Mesothelial cell of epicardium (in vitro differentiated cells): ENCODE results near the gene PDE10A. TPM values are rescaled to one million over a fixed set of nuclear protein-coding genes. Genes with fewer than 3 reads are reported as not detected.

ENCODE experiments used
- DNase-seq, 2 experiments: peaks; one replicate each; pipeline ENCODE4 v3.0.0; 2021; ENCODE audit warnings: low spot score in 2 of 2; ENCODE audit not compliant: unreplicated experiment in 2 of 2
- H3K27ac Mint-ChIP-seq: 2 replicates; pipeline ENCODE4 v1.8.0; 2021; ENCODE audit warnings: mixed read lengths
- H3K27me3 Mint-ChIP-seq: 2 replicates; pipeline ENCODE4 v1.8.0; 2021; ENCODE audit warnings: low read depth, mixed read lengths
- H3K36me3 Mint-ChIP-seq: 2 replicates; pipeline ENCODE4 v1.8.0; 2021; ENCODE audit warnings: mixed read lengths
- H3K4me1 Mint-ChIP-seq: 2 replicates; pipeline ENCODE4 v1.8.0; 2021; ENCODE audit warnings: mixed read lengths
- H3K4me3 Mint-ChIP-seq: 2 replicates; pipeline ENCODE4 v1.8.0; 2021; ENCODE audit warnings: mild to moderate bottlenecking, moderate library complexity, mixed read lengths
- H3K9me3 Mint-ChIP-seq: 2 replicates; pipeline ENCODE4 v1.8.0; 2021; ENCODE audit warnings: mixed read lengths
- total RNA-seq: library from RNA; stranded (reverse); gene quantifications from 3 replicates; pipeline ENCODE4 v1.2.1, GENCODE V29; 2021
- TF ChIP-seq, protein P1 (sequence below): fragments of 200-600 bp; sonication (generic); IDR thresholded peaks from one replicate; pipeline ENCODE4 v1.5.0; 2021; ENCODE audit warnings: antibody characterized with exemption; ENCODE audit not compliant: unreplicated experiment

PDE10A gene
- total RNA-seq, 1 donor from 2014 or later: 12.8 TPM

DNA sequence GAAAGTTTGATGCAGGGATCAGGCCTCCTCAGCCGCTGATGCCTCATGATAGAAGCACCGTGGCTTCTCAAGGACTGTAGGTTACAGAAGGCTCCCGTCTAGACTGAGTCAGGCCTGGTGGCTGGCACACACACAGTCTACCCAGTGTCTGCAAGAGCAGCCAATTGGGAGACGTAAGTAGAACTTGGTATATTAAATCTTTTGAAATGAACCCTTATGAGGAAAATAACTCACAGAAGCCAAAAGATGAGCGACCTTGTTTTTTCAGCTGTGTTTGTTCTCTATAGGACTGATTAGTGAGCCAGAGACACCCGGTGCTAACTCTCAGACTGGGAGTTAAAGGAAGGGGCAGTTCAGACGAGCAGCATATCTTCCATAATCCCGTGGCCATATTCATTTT lies 5.9 kb upstream of the PDE10A start:
- Mint-ChIP-seq H3K27ac (no peak overlapping the region), H3K27me3 (peaks cover 85% of the 10 kb centered on the region), H3K9me3 (no peaks in the 10 kb centered on the region), H3K4me3 (no peak overlapping the region), H3K36me3 (no peaks in the 10 kb centered on the region), H3K4me1 (peaks cover 10% of the 10 kb centered on the region)
- TF ChIP-seq, protein P1, sequence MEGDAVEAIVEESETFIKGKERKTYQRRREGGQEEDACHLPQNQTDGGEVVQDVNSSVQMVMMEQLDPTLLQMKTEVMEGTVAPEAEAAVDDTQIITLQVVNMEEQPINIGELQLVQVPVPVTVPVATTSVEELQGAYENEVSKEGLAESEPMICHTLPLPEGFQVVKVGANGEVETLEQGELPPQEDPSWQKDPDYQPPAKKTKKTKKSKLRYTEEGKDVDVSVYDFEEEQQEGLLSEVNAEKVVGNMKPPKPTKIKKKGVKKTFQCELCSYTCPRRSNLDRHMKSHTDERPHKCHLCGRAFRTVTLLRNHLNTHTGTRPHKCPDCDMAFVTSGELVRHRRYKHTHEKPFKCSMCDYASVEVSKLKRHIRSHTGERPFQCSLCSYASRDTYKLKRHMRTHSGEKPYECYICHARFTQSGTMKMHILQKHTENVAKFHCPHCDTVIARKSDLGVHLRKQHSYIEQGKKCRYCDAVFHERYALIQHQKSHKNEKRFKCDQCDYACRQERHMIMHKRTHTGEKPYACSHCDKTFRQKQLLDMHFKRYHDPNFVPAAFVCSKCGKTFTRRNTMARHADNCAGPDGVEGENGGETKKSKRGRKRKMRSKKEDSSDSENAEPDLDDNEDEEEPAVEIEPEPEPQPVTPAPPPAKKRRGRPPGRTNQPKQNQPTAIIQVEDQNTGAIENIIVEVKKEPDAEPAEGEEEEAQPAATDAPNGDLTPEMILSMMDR: no peak
- DNase-seq: no peak

DNA sequence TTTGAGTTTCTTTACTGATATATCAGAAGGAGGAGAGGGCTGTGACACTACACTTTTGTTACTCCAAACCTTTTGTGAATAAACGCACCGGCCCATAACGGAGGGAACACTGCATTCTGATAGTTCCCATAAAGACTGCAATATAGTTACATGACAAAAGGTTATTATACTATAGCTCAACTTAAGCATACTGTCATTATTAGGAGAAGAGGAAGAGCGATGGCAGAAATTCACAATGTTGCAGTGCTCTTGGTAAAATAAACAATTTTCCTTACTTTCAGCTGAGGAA lies 2.3 kb upstream of the PDE10A start:
- Mint-ChIP-seq H3K36me3 (no peaks in the 10 kb centered on the region), H3K27ac (no peak overlapping the region), H3K4me3 (no peak overlapping the region), H3K9me3 (no peaks in the 10 kb centered on the region), H3K4me1 (peaks cover 18% of the 10 kb centered on the region), H3K27me3 (peaks cover 75% of the 10 kb centered on the region)
- TF ChIP-seq, protein P1: no peak
- no peak for DNase-seq

DNA sequence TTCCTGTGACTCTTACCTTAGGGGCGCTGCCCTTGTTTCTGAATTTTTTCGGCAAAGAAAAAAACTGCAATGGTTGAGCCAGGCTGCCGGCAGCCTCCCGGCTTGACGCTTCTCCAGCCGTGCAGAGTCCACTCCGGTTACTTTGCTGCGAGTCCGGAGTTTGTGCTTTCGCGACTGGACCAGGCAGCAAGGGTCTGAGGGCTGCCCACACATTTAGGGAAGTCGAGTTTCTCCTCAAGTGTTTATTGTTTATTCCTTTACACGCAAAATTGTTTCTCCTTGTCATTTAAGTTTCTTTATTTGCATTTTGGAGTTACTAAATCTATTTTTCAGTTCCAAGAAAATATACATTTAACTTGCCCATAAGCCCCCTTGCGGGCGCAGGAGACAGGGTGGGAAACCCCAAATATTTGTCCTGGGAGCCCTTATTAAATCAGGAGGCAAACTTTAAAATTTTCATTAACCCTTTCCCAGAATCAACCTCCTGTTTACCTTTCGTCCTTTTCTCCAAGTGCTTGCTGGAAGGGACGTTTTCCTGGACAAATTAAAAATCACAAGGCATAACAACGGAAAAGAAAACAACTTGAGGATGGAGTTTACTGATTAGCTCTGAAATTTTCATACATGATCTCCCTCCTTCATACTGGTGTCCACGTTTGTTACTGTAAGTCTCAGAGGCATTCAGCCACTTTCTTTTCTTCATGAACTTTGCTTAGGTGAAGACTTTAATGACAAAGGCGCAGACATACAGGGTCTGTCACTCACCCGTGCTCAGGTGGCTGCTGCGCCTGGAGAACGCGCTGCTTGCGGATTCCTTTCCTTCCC lies 1.7 kb upstream of the PDE10A start:
- H3K9me3 Mint-ChIP-seq: no peaks in the 10 kb centered on the region
- H3K4me1 Mint-ChIP-seq: peaks cover 20% of the 10 kb centered on the region
- no peak overlapping the region for H3K27ac Mint-ChIP-seq
- DNase-seq: no peak
- peak overlapping the region; percentile 78 for H3K4me3 Mint-ChIP-seq
- no peaks in the 10 kb centered on the region for H3K36me3 Mint-ChIP-seq
- TF ChIP-seq, protein P1: no peak
- H3K27me3 Mint-ChIP-seq: peaks cover 73% of the 10 kb centered on the region

DNA sequence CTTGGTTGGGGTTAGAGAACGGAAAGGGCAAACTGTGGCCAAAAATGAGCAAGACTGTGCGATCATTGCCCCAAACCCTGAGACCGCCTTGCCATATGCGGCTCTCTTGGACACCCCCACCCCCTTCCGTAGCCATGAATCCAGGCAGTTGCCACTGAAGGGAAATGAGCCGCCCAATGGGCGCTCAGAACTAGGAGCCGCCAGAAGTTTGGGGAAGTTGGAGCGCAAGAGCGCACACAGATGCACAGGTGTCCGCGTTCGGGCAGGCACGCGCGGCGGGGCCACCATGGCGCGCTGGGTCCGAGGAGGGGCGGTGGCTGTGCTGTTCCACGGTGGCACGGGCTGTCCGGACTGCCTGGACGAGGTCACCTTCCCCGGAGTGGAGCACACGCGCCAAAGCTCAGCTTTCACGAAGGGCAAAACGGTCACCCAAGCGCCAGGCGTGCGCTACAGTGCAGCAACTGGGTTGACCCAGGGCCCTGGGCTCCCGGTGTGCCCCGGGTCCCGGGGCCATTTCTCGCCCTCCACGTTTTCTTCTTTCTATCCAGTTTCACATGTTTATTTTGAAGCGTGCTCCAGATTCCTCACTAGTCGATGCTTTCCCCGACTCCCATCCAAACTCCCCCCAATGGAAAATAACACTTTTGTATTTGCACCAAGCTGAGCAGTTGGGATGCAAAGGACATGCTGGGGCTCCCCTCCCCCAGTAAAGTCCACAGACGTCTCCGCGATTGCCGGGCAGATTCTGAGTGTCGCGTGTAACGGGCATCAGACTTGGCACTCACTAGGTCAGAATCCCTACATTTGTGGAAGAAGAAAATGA lies 906 bp upstream of the PDE10A start:
- peaks cover 73% of the 10 kb centered on the region for H3K27me3 Mint-ChIP-seq

DNA sequence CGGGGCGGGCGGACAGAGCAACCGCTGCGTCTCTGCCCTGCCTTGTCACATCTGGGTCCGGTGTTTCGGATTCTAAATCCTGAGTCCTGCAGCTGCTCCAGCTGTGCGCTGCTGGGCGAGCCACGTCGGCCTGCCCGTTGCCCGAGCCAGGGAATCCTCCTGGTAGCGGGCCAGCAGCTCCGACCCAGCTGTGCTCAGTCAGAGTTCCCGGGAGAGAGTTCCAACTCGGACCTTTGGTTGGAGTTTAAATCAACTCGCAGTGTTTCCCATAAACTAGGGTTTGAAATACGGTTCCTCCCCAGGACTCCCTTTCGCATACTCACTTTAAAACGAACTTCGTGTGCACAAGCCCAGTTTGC lies 315 bp upstream of the PDE10A start:
- peaks cover 74% of the 10 kb centered on the region for H3K27me3 Mint-ChIP-seq

More for the DNA sequence above, 906 bp upstream of the PDE10A start:
- H3K9me3 Mint-ChIP-seq: no peaks in the 10 kb centered on the region
- TF ChIP-seq, protein P1: no peak
- H3K4me1 Mint-ChIP-seq: peaks cover 23% of the 10 kb centered on the region
- peak overlapping the region; percentile 78 for H3K4me3 Mint-ChIP-seq
- H3K36me3 Mint-ChIP-seq: no peaks in the 10 kb centered on the region
- H3K27ac Mint-ChIP-seq: no peak overlapping the region
- no peak for DNase-seq

More for the DNA sequence above, 315 bp upstream of the PDE10A start:
- peaks cover 23% of the 10 kb centered on the region for H3K4me1 Mint-ChIP-seq
- peak overlapping the region; percentile 78 for H3K4me3 Mint-ChIP-seq
- H3K9me3 Mint-ChIP-seq: no peaks in the 10 kb centered on the region
- H3K27ac Mint-ChIP-seq: no peak overlapping the region
- no peaks in the 10 kb centered on the region for H3K36me3 Mint-ChIP-seq
- TF ChIP-seq, protein P1: no peak
- DNase-seq: peak in 1 of 2 experiments; percentile 47
